ENCODE results near the gene OOSP1.
"Not testable (repeated sequence)": the region's sequence is repeated elsewhere in the genome, so short reads cannot be mapped to it uniquely, and the experiment has no call there.

The OOSP1 gene, protein sequence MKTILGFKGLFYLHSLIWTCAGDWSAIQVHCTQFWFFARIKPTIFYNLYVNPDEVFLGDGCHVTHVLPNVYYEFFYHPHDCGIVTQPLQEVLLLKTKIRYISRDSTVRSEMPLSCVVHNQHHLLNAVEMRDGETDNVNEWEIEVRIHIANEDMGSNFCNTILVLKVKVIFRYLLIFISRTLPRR

GRCh38 chr11:59938132-59938531 is at the start of gene OOSP1:
OOSP1 (plus strand) TSS chr11:59938432; CDS start chr11:59938455, 23 bp downstream.
- no peak for FAIRE-seq

GRCh38 chr11:59891781-59892181 is 46.5 kb upstream of the OOSP1 start:
- no peak for FAIRE-seq

DNA sequence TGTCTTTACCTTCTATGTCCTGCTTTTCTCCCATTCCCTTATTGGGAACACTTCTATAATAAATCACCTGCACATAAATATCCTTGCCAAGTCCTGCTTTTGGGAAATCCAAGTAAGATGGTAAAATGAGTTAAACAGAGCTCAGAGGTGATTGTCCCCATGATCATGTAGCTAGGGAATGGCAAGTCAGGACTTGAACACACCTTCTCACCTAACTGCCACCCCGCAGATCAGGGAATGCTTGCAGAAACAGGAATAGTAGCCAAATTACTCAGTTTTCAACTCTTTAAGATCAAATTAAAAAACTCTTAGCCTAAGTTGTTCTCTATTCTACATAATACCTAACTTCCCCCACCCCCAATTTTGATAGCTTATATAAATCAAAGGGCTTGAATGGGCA is 43.6 kb upstream of the OOSP1 start:
- no peak for FAIRE-seq

GRCh38 chr11:59898046-59898445 is 40.2 kb upstream of the OOSP1 start:
- FAIRE-seq: no peak

DNA sequence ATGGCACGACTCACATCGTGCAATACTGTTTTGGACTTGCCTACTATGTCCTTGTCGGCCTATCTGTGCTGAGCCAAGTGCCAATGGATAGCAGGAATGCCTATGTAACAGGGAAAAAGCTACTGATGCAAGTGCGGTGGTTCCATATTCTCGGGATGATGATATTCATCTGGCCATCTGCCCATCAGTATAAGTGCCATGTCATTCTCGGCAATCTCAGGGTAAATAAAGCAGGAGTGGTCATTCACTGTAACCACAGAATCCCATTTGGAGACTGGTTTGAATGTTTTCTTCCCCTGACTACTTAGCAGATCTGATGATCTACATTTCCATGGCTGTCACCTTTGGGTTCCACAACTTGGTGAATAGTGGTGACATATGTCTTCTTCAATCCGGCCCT is 39.6 kb upstream of the OOSP1 start:
- FAIRE-seq: no peak

- FAIRE-seq: no peak
Observed at GRCh38 chr11:59899532-59899931, 38.7 kb upstream of the OOSP1 start.

DNA sequence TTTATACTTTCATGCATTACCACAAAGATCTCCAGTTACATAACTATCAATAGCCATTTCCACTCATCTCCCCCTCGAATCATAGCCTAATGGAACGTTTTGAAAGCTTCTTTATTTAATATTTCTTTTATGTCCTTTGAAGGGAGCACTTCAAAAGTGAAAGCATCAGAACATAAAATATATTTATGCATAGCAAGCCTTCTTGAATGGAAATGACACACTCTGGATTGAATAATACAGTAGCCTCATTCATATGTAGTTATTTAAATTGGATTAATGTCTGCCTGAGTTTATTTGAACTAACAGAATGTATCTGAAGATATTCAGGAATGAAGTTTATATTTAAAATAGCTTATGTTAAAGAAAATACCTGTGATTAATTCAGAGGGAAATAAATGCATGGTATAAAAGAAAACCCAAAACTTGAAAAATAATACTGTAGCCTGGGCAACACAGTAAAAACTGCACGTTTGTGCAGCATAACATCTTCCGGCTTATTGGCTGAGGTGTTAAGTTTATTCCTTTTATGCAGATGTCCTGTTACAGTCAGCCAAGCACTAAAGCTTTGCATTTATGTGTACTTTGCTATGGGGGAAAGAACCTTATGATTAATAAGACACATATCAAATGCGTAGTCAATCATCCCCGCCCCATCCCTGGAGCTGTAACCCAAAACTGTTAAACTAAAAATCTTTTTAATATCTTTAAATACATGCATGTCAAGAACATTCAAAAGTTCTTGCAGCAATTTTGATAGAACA is 37.7 kb upstream of the OOSP1 start:
- no peak for FAIRE-seq

DNA sequence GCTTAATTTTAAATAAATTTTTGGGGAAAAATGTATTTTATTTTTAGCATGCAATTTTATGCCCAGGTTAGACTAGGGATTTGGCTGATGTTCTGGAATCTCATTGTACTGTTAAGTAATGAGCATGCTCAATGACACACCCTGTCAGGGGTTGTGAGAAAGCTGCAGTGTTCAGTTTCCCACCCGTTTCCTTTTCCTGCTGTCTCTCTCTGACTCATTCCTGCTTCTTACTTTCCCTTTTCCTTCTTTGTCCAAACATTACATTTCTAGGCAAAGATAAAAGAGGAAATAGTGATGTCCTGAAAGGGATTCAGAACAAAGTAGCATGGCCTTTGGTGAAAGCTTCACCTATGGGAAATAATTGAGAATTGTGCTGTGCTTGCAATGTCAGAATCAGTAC is 36.9 kb upstream of the OOSP1 start:
- FAIRE-seq: no peak

- not testable (repeated sequence) for FAIRE-seq
Observed at GRCh38 chr11:59903569-59903968, 34.7 kb upstream of the OOSP1 start.

GRCh38 chr11:59918480-59918879 is 19.8 kb upstream of the OOSP1 start:
- no peak for FAIRE-seq

DNA sequence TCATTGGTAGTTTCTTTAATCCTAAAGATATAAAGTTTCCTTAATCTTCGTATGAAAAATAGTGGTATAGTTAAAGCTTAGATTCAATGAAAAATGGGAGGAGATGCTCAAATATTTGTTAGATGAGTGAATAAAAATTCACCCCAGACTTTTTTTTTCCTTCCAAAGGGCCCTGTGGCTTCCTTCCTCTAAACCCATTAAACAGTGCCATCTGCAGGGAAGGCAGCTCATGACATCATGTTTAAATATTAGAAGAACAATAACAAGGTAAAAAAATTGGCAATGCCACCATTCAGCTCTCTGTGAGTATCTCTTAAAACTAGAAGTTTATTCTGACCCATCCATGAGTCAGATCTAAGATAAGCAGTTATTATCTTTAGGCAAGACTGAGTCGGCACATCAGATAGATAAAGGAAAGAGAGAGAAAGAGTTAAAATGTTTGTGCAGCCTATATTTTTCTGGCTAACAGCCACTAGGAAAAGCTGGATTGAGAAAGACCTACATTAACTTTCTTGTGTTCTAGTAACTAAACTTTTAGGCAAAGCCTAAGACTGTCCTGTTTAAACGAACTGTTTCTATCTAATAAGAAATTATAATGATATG is 19.1 kb upstream of the OOSP1 start:
- FAIRE-seq: peak; percentile 43

- FAIRE-seq: no peak
Observed at GRCh38 chr11:59923813-59924212, 14.4 kb upstream of the OOSP1 start.

- FAIRE-seq: no peak
Observed at GRCh38 chr11:59931688-59932087, 6.5 kb upstream of the OOSP1 start.

- FAIRE-seq: no peak
Observed at GRCh38 chr11:59938718-59939117, 486 bp downstream of the OOSP1 start.

- FAIRE-seq: no peak
Observed at GRCh38 chr11:59939482-59939881, 1.2 kb downstream of the OOSP1 start.

DNA sequence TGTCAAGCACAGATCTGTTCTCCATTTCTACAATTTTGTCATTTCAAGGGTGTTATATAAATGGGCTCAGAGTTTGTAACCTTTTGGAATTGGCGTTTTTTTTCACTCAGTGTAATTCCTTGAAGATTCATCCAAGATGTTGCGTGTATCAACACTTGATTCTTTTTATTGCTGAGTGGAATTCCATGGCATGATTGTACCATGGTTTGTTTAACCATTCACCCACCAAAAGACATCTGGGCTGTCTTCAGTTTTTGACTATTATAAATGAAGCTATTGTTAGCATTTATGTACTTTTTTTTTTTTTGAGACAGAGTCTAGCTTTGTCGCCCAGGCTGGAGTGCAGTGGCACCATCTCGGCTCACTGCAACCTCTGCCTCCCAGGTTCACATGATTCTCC is 2.9 kb downstream of the OOSP1 start:
- FAIRE-seq: no peak

GRCh38 chr11:59943997-59944714 is 5.9 kb downstream of the OOSP1 start:
- FAIRE-seq: no peak

DNA sequence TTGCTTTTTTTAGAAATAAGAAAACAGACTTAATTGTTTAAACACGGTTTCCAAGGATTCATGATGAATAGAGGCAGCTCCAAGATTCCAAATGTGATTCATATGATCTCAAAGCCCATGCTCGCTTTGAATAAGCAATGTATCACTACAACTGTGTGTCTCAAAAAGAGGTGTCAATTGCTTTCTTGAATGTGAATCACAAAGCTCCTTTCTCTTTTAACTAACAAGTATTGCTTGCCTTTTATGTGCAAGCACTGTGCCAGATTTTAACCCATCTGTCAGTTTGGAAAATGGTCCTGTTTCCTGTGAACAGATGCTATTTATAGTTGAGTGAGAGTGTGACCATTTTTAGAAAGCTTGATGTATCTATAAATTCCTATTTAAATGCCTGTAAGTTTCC is 6.5 kb downstream of the OOSP1 start:
- no peak for FAIRE-seq

GRCh38 chr11:59953463-59954218 is 15.4 kb downstream of the OOSP1 start:
- no peak for FAIRE-seq

DNA sequence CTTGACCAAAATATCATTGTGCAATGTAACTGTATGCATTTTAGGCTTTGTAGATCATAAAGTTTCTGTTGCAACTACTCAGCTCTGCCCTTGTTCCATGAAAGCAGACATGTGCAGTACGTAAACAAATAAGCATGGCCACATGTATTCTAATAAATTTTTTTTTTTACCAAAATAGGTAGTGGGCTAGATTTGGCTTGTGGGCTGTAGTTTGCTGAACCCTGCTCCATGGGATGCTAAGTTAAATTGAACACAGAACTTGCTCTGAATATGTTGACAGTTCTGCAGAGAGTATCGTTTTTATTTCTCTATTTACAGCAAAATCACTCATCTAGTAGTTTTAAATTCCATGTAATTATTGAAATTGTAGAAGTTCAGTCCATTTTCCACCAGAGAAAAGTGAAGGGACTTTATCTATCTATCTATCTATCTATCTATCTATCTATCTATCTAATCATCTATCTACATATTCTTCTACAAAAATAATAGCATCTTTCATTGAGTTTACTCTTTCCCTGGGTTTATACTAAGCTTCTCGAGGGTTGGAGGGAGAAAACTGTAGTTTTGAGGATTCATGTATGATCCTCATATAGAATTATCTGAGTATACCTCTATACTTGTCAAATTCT is 16.1 kb downstream of the OOSP1 start:
- FAIRE-seq: no peak

DNA sequence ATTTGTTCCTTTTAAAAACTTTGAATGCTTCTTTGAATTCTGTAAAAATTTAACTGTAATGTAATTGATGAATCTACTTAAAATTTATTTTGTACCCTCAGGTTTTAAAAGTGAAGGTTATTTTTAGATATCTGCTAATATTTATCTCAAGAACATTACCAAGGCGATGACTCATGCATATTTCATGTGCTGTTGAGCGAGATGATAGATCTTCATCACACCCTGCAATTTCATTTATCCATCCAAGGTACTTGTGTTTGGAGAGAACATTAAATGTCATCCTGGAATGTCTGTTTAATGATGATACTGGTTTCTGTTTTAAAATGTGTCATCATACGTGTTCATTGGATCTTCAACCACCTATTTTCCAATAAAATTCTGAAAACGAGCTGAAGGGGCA is 18.9 kb downstream of the OOSP1 start:
- no peak for FAIRE-seq
